Measurements from ENCODE around the gene PCNX2. TPM values are rescaled to one million over a fixed set of nuclear protein-coding genes. Genes with fewer than 3 reads are reported as not detected.

The PCNX2 gene
- total and polyA plus RNA-seq, 7 donors: 1.8 to 13.8 (median 5.1) TPM

DNA sequence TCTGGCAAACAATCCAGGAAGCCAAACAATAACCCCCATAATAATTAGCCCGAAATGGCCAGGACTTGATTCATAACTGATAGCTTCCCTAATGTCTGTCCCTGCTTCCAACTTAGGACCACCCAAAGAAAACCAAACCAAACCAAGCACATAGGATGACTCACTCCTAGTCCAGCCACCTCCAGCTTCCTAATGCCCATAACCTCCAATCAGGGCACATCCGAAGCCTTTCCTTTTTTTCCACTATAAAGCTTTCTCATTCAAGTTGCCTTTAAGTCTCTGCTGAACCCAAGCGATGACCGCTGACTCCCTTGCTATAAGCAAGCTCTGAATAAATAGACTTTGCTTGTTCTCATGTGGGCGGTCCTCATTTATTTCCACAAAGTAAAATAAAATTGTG is 40.4 kb downstream of the PCNX2 start:
- Histone ChIP-seq H3K4me1 (peaks cover 0 to 6% (median 3%) of the 10 kb centered on the region in 4 donors), H3K9me3 (no peaks in the 10 kb centered on the region), H3K4me3 (no peak overlapping the region), H3K36me3 (peaks cover 0 to 13% (median 0%) of the 10 kb centered on the region in 4 donors), H3K27ac (no peak overlapping the region), H3K27me3 (no peaks in the 10 kb centered on the region)
- 83 to 86% methylated on average over 5 of the region's 5 CpGs for WGBS, 2 donors
- intact Hi-C loops (cut with DNase I): no loop called here
- TF ChIP-seq, protein P1, sequence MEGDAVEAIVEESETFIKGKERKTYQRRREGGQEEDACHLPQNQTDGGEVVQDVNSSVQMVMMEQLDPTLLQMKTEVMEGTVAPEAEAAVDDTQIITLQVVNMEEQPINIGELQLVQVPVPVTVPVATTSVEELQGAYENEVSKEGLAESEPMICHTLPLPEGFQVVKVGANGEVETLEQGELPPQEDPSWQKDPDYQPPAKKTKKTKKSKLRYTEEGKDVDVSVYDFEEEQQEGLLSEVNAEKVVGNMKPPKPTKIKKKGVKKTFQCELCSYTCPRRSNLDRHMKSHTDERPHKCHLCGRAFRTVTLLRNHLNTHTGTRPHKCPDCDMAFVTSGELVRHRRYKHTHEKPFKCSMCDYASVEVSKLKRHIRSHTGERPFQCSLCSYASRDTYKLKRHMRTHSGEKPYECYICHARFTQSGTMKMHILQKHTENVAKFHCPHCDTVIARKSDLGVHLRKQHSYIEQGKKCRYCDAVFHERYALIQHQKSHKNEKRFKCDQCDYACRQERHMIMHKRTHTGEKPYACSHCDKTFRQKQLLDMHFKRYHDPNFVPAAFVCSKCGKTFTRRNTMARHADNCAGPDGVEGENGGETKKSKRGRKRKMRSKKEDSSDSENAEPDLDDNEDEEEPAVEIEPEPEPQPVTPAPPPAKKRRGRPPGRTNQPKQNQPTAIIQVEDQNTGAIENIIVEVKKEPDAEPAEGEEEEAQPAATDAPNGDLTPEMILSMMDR (IDR thresholded peaks at IDR 0.05): no peak
- TF ChIP-seq EP300 (IDR thresholded peaks at IDR 0.05): no peak
- TF ChIP-seq POLR2A (IDR thresholded peaks at IDR 0.05): no peak
- no peak for TF ChIP-seq POLR2AphosphoS5 (IDR thresholded peaks at IDR 0.05)
- DNase-seq: no peak

DNA sequence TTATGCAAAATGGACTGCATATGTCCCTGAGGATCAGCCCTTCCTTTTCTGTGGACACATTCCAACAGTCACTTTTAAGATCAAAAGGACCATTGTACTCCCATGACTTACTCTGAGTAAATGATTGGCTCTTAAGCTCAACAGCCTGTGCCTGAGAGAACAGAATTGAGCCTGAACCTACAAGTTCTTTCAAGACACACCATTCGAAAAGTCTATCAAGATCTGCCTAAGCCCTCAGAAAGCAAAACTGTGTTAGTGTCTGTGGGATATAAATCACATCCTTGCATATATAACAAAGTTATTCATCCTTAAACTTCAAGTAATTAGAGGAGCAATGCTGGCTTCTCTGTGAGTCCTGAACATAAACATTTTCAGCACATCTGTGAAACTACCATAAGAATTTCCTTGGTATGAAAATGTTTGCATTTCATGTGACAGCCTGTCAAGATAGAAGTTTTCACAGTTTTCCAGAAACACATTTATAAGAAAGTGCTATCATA is 41.6 kb downstream of the PCNX2 start:
- TF ChIP-seq POLR2AphosphoS5 (IDR thresholded peaks at IDR 0.05) (no peak), EP300 (IDR thresholded peaks at IDR 0.05) (no peak), POLR2A (IDR thresholded peaks at IDR 0.05) (no peak)
- TF ChIP-seq, protein P1 (IDR thresholded peaks at IDR 0.05): no peak
- 24 to 62% methylated on average over 1 of the region's 1 CpG for WGBS, 2 donors

GRCh38 chr1:233253231-233253831 is 42.2 kb downstream of the PCNX2 start:
- no peak for TF ChIP-seq POLR2AphosphoS5 (IDR thresholded peaks at IDR 0.05)
- no peak for TF ChIP-seq EP300 (IDR thresholded peaks at IDR 0.05)
- TF ChIP-seq, protein P1 (IDR thresholded peaks at IDR 0.05): no peak
- no peak for TF ChIP-seq POLR2A (IDR thresholded peaks at IDR 0.05)
- Histone ChIP-seq H3K36me3 (peaks cover 0 to 6% (median 0%) of the 10 kb centered on the region in 4 donors), H3K9me3 (no peaks in the 10 kb centered on the region), H3K27me3 (no peaks in the 10 kb centered on the region), H3K4me1 (peaks cover 0 to 6% (median 3%) of the 10 kb centered on the region in 4 donors), H3K4me3 (no peak overlapping the region), H3K27ac (peak overlapping the region in 1 of 4 donors; percentile 51)
- no peak for DNase-seq
- WGBS, 2 donors: 80 to 92% methylated on average over 4 of the region's 4 CpGs
- intact Hi-C loops (cut with DNase I): no loop called here

More for the DNA sequence above, 41.6 kb downstream of the PCNX2 start:
- DNase-seq: no peak
- no peak overlapping the region for H3K27ac ChIP-seq
- intact Hi-C loops (cut with DNase I): no loop called here
- H3K4me3 ChIP-seq: no peak overlapping the region
- H3K27me3 ChIP-seq: no peaks in the 10 kb centered on the region
- no peaks in the 10 kb centered on the region for H3K9me3 ChIP-seq
- H3K4me1 ChIP-seq: peaks cover 0 to 6% (median 3%) of the 10 kb centered on the region in 4 donors
- H3K36me3 ChIP-seq: peaks cover 0 to 11% (median 0%) of the 10 kb centered on the region in 4 donors

DNA sequence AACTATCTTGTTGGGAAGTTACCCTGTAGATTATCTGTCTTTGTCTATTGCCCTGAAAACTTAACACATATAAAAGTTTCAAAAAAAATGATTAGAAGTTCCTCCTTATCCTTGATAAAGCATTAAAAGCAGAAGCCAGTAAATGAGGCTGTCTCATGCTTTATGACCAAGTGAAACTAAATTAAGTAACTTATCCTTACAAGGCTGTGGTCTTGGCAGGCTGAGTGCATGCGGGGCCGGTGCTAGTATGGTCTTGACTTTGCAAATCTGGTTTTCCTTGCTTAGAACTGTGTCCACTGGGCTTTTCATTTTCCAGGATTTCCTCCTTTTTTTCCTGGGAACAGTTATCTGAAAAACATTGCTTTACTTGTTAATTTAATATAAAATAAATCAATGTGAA is 43.1 kb downstream of the PCNX2 start:
- H3K4me3 ChIP-seq: no peak overlapping the region
- peak overlapping the region in 1 of 4 donors; percentile 51 for H3K27ac ChIP-seq
- no peaks in the 10 kb centered on the region for H3K9me3 ChIP-seq
- intact Hi-C loops (cut with DNase I): no loop called here
- H3K27me3 ChIP-seq: no peaks in the 10 kb centered on the region
- peaks cover 0 to 6% (median 3%) of the 10 kb centered on the region in 4 donors for H3K4me1 ChIP-seq
- no peak for DNase-seq
- TF ChIP-seq EP300 (IDR thresholded peaks at IDR 0.05): no peak
- TF ChIP-seq POLR2A (IDR thresholded peaks at IDR 0.05): no peak
- TF ChIP-seq, protein P1 (IDR thresholded peaks at IDR 0.05): no peak
- TF ChIP-seq POLR2AphosphoS5 (IDR thresholded peaks at IDR 0.05): no peak
- H3K36me3 ChIP-seq: no peaks in the 10 kb centered on the region
- 27 to 44% methylated on average over 2 of the region's 2 CpGs for WGBS, 2 donors

Measured in sigmoid colon (tissue), 7 donors.